Stimulated activated CD4-positive, alpha-beta T cell treated with anti-CD3 and anti-CD28 coated beads, Interleukin-15, amount 100 ng/mL, for 24 hours (primary cell): ENCODE measurements around the gene ZNF627.
"Not testable (repeated sequence)": the region's sequence is repeated elsewhere in the genome, so short reads cannot be mapped to it uniquely, and the experiment has no call there.

ENCODE experiments used
- DNase-seq: peaks from one replicate; pipeline ENCODE4 v3.0.0-alpha.2; 2020

The ZNF627 gene

DNA sequence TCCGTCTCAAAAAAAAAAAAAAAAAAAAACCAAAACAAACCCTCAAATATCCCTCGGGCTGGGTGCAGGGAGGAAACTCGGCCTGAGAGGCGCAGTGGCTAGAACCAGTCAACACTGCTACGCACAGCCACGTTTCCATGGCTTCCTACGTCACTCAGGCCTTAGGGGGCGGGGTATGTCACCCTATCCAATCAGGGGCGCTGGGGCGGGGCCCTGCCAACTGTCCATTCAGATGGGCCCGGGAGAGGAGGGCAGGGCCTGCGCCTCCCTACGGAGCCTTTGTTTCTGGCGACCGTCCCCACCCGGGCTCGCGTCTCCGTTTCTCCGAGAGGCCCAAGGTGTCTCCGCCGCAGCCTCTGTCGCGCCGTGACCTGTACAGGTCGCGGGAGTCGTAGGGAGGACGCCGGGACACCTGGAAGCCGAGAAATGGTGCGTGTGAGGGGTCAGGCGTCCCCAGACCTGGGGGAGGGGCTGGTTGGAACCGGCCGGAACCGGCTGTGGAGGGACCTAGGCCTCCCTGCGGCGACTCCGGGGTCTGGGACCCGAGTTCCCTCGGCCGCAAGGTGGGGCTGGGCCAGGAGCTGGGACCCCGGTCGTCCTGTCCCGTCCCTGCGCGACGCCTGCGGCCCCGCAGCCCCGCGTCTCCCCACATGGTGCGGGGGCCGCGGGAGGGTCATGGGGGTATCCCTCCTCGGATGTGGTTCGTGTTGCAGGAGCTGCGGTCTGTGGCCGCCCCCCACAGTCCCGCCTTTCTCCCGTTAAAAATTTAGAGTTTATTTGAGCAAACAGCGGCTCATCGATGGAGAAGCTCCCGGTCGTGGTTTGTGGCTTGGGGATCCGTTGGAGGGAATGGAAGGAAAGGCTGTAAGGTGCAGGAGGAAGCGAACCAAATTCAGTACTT, at the start of gene ZNF627:
Gene ZNF627, plus strand, starts transcription at position 282 of the 901 bp plus-strand sequence. Its CDS starts 145 bp downstream, at position 427.
- DNase-seq = peak; percentile 100

DNA sequence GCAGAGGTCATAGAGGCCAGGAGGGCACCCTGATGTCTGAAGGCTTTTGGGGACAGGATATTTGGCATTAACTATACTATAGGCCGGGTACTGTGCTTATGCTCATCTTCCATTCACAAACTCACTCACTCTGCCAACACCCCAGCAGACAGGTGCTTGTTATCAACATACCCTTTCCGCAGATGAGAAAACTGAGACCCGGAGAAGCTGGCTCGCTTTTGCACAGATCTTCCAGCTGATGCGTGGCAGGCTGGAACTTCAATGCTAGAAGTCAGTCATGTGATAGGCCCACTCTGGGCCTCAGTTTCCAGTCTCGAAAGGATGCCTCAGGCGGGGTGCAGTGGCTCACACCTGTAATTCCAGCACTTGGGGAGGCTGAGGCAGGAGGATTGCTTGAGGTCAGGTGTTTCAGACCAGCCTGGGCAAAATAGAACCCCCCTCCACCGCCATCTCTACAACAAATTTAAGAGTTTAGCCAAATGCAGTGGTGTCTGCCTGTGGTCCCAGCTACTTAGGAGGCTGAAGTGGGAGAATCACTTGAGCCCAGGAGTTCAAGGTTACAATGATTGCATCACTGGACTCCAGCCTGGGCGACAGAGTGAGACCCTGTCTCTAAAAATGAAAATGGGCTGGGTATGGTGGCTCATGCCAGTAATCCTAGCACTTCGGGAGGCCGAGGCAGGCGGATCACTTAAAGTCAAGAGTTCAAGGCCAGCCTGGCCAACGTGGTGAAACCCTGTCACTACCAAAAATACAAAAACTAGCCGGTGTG, 49.2 kb upstream of the ZNF627 start:
- no peak for DNase-seq

DNA sequence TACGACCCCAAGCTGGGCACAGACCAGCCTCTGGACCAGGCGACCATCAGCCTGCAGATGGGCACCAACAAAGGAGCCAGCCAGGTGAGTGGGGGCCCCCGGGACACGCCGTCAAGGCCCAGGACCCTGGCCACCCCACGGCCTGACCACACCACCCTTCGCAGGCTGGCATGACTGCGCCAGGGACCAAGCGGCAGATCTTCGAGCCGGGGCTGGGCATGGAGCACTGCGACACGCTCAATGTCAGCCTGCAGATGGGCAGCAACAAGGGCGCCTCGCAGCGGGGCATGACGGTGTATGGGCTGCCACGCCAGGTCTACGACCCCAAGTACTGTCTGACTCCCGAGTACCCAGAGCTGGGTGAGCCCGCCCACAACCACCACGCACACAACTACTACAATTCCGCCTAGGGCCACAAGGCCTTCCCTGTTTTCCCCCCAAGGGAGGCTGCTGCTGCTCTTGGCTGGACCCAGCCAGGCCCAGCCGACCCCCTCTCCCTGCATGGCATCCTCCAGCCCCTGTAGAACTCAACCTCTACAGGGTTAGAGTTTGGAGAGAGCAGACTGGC, 47.8 kb upstream of the ZNF627 start:
- no peak for DNase-seq

DNA sequence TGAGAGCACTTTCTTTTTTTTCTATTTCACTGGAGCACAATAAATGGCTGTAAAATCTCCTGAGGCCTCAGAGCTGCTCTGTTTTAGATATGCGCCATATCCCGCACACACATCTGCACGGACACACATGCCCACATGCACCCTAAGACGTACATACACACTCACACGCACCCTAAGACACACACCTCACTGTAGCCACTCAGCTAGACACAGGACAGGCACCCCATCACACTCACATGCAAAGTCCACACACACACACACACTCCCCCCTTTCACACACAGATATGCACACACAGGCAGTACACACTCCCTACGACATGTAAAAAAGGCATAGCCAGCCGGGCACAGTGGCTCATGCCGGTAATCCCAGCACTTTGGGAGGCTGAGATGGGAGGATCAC, 47.0 kb upstream of the ZNF627 start:
- no peak for DNase-seq

DNA sequence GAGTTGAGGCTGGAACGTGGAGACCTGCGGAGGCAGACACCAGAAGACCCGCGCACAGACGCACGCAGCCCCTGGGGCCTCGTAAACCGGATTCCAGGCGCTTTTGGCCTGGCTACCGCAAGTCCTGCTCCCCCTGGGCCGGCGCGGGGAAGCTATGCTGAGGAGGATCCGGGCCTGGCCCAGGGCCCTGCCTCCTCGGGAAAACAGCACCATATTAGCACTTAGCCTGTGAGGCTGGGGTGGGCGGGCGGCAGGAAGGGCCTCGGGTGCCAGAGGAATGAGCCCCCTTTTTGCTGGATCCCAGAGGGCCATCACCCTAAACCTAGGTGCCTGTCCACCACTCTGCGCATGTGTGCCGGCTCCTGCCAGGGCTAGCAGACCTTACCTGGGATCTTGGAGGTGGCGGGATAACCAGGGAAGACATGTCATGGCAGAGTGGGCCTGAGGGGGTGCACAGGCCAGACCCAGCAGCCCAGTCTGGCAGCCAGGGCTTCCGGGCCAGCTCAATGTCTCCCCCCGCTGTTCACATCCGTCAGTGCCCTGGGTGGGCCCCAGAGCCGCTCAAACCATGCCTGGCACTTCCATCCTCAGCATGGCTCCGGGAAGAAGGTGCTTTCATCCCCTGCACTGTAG, 45.6 kb upstream of the ZNF627 start:
- DNase-seq = no peak

DNA sequence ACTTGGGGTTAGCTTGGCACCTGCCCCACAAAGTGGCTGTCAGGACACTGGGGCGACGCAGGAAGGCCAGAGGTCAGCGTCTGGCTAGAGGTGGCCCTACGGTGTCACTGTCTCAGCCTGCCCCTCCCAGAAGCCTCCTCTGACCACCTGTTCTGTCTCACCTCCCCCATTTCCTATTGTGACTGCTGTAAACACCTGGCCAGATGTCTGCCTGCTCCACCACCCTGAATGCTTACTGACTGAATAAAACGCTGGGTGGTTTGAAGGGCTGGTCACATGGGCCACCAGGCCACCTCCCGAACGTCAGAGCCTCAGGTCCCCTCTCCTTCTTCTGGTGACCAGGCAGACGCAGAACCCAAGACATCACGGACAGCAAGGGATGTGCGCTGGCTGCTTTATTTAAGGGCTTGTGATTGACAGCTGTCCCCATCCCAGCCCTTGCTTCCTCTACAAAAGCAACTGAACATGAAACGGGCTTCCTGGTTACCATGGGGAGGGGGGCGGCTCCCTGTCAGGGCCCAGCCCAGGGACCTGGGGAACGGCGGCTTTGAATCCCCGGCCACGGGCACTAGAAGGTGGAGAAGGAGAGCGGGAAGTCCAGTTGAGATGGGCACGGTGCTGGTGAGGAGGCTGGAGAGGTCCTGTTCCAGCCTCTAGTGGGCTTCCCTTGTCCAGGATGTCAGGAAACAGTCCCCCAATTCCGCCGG, 44.5 kb upstream of the ZNF627 start:
- DNase-seq = no peak

DNA sequence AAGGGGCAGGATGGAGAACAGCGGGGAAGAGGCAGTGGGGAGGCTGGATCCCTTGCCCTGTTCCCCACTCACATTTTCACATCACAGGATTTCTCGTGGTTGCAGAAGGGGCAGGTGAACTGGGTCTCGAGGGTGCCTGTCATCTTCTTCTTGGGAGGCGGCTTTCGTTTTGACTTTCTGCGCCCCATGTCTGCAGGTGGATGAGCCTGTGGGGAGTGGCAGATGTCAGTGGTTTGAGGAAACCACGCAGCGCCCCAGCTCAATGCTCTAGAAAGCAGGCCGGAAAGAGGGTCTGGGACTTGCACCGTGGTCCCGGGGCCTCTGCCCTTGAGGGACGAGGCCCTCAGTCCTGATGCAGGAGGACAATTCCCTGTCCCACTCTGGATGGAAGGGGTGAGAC, 43.1 kb upstream of the ZNF627 start:
- DNase-seq = no peak

DNA sequence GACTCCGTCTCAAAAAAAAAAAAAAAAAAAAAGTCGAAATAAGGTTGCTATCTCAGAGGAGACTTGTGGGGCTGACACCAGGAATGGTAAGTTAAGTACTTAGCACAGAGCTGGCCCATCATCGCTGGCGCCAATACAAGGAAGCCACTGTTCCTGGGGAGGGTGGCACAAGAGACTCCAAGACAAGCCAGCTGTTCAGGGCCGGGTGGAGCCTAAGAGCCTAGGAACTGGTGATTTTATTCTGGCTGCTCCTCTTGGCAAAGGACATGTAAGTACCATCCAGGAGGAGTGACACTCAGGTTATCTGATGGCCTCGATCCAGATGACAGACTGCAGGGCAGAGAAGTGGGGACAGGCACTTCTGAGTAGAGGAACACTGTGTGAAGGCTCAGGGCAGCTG, 42.0 kb upstream of the ZNF627 start:
- no peak for DNase-seq

DNA sequence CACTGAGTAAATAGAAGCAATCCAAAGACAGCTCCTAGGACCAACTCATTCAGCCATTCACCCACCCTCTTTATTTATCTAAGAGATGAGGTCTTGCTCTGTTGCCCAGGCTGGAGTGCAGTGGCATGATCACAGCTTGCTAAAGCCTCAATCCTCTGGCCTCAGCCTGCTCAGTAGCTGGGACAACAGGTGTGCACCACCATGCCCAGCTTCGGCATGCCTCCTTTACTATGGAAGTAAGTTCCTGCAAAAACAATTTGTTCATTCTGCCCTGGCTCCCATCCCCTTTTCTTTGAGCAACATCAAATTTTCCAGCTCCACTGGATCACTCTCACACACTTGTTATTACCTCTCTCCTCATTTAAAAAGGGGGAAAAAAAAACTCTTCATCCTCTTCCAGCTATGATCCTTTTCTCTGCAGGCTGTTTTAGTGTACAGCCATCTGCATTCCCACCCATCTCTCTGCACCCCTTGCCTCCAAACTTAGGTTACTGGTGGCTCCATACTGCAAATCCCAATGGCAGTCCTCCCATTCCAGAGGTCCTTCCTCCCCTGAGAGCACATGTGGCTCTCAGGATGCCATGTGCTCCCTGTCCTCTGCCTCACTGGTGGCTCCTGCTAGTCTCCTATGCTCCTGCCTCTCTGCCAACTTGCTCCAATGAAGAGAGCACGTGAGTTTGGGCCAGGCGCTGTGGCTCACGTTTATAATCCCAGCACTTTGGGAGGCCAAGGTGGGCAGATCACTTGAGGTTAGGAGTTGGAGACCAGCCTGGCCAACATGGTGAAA, 40.5 kb upstream of the ZNF627 start:
- no peak for DNase-seq

DNA sequence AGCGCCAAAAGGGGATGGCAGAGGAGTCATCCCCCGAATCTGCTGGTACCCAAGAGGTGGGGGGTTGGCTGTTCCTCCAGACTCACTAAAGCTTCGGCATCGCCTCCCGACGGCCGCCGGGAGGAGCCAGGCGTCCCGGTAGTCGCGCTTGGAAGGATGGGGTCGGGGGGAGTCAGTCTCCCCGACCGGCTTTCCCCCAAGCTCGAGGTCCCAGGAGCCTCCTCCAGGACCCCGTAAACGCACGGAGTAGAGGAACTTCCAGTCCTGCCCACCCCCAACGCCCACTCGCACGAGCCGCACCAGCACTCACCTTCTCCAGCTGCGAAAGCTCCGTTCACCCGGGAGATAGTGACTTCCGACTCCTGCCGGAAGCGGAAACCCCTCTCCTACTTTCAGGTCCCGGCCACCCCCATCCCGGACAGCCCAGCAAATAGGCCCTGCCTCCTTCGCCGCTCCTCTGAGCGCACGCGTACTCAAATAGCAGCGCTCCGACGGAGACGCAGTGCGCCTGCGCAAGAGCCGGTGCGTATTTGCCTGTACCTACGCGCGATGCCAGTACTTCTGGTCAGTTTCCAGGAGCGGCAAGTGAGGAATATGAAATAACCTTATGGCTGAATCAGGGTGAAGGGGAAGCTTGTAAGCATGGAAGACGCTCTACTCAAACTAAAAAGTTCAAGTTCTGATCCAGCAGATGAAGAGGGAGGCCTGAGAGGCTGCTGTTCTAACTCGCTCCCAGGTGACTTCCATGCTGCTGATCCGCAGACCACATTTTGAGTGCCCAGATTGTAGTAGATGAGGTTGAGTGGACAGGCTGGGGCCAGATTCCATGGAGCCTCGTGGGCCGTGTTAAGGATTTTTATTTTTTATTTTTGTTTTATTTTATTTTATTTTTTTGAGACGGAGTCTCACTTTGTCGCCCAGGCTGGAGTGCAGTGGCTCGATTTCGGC, 38.1 kb upstream of the ZNF627 start, which contains the start of gene ELOF1:
Gene ELOF1, minus strand, starts transcription at position 350 of the 948 bp plus-strand sequence. CDS start 4,883 bp downstream, outside the sequence.
- peak; percentile 99 for DNase-seq

DNA sequence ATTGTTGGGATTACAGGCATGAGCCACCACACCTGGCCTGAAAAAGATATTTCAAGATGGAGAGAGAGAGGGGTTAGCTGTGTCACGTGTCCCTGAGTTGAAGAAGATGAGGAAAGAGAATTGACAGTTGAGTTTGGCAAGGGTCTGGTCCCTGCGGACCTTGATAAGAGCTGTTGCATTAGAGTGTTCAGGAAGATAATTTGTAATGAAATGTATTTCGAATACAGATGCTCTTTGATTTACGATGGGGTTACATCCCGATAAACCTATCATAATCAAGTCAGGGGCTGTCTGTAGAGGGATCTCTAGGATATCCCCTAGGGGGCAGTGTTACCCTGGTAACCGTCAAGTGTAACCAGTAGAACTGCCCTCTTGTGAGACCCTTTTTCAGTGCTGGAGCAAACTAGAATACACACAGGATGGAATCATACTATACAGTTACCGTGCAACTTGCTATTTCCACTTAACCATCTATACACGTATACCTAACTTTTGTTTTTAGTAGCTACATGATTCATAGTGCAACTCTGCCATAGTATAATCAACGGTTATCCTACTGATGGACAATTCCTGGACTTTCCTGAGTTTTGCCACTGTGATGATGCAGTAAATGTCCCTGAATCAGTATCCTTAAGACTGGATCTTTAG, 36.8 kb upstream of the ZNF627 start:
- peak; percentile 70 for DNase-seq

DNA sequence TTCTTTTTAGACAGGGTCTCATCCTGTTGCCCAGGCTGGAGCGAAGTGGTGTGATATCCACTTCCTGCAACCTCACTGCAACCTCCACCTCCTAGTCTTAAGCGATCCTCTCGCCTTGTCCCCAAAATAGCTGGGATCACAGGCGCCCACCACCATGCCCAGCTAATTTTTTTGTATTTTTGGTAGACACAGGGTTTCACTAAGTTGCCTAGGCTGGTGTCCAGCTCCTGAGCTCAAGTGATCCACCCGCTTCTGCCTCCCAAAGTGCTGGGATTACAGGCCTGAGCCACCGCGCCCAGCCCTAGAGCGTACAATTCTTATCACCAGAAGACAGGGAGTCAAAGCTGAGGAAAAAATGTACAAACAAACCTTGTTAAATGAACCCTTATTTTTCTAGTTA, 33.8 kb upstream of the ZNF627 start:
- no peak for DNase-seq

DNA sequence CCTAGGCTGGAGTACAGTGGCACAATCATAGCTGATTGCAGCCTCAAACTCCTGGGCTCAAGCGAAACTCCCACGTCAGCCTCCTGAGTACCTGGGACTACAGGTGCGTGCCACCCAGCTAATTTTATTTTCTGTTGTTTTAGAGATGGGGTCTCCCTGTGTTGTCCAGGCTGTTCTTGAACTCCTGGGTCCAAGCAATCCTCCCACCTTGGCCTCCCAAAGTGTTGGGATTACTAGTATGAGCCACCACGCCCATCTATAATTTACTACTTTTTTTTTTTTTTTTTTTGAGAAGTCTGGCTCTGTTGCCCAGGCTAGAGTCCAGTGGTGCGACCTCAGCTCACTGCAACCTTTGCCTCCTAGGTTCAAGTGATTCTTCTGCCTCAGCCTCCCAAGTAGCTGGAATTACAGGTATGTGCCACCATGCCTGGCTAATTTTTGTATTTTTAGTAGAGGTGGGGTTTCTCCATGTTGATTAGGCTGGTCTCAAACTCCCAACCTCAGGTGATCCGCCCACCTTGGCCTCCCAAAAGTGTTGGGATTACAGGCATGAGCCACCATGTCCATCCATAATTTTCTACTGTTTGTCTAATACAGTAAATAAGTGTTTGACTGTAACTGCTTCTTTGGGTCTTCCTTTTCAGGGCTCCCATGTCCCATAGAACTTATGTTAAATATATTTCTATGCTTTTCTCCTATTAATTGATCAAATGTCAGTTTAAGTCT, 33.0 kb upstream of the ZNF627 start:
- not testable (repeated sequence) for DNase-seq

DNA sequence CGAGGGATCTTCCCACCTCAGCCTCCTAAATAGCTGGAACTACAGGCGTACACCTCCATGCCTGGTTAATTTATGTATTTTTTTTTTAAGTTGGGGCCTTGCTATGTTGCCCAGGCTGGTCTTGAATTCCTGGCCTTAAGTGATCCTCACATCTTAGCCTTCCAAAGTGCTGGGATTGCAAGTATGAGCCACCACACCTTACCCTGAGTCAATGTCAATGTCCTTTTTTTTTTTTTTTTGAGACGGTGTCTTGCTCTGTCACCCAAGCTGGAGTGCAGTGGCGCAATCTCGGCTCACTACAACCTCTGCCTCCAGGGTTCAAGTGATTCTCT, 31.7 kb upstream of the ZNF627 start:
- not testable (repeated sequence) for DNase-seq

DNA sequence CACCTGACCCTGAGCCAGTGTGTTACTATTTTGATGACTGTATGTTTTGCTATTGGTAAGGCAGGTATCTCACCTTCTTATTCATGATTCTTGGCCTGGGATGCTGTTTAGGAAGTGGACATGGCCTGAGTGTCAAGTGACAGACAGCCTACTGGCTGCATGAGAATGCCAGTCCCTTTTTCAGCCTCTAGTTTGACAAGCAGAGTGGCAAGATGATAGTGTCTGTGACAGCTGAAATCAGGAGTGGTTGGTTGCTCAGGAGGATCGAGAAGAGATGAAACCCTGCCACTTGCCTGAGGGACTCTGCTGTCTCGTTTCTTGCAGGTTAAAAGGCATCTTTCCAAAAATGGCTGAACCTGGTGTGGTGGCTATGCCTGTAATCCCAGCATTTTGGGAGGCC, 31.1 kb upstream of the ZNF627 start:
- no peak for DNase-seq

DNA sequence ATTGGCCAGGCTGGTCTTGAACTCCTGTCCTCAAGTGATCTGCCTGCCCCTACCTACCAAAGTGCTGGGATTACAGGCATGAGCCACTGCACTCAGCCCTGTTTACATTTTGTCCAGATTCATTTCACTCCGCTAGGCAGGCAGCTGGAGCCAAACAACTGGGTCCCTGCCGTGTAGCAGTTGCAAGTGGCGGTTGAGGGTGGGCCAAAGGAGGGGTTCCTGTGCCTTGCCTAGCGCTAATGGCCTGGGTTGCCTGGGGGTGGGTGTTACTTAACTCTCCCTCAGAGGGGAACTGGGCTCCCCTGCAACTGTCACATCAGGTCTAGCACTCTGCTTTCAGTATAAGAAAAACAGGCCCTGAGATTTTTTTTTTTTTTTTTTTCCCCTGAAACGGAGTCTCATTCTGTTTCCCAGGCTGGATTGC, 27.2 kb upstream of the ZNF627 start:
- no peak for DNase-seq

DNA sequence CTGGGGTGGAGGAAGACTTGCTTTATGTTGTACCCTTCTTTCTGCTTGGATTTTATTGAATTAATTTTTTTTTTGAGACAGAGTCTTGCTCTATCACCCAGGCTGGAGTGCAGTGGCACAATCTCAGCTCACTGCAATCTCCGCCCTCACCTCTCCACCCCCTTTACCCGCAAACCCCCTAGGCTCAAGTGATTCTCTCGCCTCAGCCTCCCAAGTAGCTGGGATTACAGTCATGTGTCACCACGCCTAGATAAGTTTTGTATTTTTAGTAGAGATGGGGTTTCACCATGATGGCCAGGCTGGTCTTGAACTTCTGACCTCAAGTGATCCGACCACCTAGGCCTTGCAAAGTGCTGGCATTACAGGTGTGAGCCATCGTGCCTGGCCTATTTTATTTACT, 23.9 kb upstream of the ZNF627 start:
- DNase-seq = not testable (repeated sequence)

DNA sequence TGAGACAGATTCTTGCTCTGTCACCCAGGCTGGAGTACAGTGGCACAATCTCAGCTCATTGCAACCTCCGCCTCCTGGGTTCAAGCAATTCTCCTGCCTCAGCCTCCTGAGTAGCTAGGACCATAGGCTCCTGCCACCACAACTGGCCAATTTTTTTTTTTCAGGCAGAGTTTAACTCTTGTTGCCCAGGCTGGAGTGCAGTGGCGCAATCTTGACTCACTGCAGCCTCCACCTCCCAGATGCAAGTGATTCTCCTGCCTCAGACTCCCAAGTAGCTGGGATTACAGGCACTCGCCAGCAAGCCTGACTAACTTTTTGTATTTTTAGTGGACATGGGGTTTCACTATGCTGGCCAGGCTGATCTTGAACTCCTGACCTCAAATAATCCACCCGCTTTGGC, 23.5 kb upstream of the ZNF627 start:
- not testable (repeated sequence) for DNase-seq

DNA sequence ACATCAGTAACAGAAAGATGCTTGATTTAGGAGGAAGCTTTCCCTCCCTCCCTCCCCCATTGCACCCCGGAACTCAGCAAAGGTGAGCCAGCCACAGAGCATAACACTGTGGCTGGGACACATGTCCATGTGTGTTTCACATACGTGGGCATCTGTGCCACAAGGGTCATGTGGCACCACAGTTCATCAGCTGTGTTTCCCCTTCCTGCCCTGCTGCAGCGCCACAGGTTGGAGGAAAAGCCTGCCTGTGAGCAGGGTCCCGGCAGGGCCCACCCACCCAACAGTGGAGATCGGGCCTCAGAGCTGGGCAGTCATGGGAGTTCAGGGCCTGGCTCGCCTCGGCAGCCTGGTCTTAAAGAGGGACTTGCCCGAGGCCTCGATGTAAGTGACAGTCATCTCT, 22.6 kb upstream of the ZNF627 start:
- DNase-seq = no peak
